Neuronal stem cell (in vitro differentiated cells): ENCODE data around the gene HUNK.
"Not testable (repeated sequence)": the region's sequence is repeated elsewhere in the genome, so short reads cannot be mapped to it uniquely, and the experiment has no call there.

Experiments used
- DNase-seq: peaks from one replicate; pipeline ENCODE4 v3.0.0-alpha.2; 2013; ENCODE audit warnings: low spot score
- H2AFZ ChIP-seq: one replicate; pipeline ENCODE4 v1.6.1; 2013; ENCODE audit warnings: mild to moderate bottlenecking, low read length, inconsistent platforms
- H2AK5ac ChIP-seq: 2 replicates; pipeline ENCODE4 v1.6.1; 2013; ENCODE audit warnings: low read depth, mild to moderate bottlenecking, inconsistent platforms, low read length, moderate library complexity, mixed read lengths
- H2BK120ac ChIP-seq: 2 replicates; pipeline ENCODE4 v1.6.1; 2013; ENCODE audit warnings: low read depth, mild to moderate bottlenecking, inconsistent platforms, low read length, moderate library complexity, mixed read lengths
- H2BK12ac ChIP-seq: one replicate; pipeline ENCODE4 v1.6.1; 2013; ENCODE audit warnings: low read length, inconsistent platforms
- H2BK15ac ChIP-seq: 2 replicates; pipeline ENCODE4 v1.6.1; 2013; ENCODE audit warnings: mild to moderate bottlenecking, low read length, inconsistent platforms, mixed read lengths
- H2BK5ac ChIP-seq: one replicate; pipeline ENCODE4 v1.6.1; 2013; ENCODE audit warnings: inconsistent platforms, mild to moderate bottlenecking, low read length, moderate library complexity
- H3K14ac ChIP-seq: one replicate; pipeline ENCODE4 v1.6.1; 2013; ENCODE audit warnings: low read length, inconsistent platforms
- H3K18ac ChIP-seq: 2 replicates; pipeline ENCODE4 v1.6.1; 2013; ENCODE audit warnings: low read length, inconsistent platforms
- H3K23ac ChIP-seq: 2 replicates; pipeline ENCODE4 v1.6.1; 2013; ENCODE audit warnings: low read depth, mild to moderate bottlenecking, mixed read lengths, low read length, inconsistent platforms; ENCODE audit not compliant: poor library complexity
- H3K27ac ChIP-seq: replicated peaks from 3 replicates; pipeline ENCODE4 v1.5.1; 2013; ENCODE audit warnings: low read length, inconsistent platforms
- H3K27me3 ChIP-seq, 3 experiments: 2 replicates each; pipeline ENCODE4 v1.6.1; 2013; ENCODE audit warnings: low read length in 3 of 3, mild to moderate bottlenecking in 2 of 3, inconsistent platforms in 1 of 3, low read depth in 1 of 3, mixed read lengths in 1 of 3, moderate library complexity in 1 of 3; ENCODE audit not compliant: control insufficient read depth in 3 of 3, insufficient read depth in 3 of 3
- H3K36me3 ChIP-seq, 2 donors: replicated peaks in 1 of 2; 2 replicates each; pipeline ENCODE4 v1.6.1; 2013; ENCODE audit warnings: low read length in 2 of 2; ENCODE audit not compliant: control insufficient read depth in 2 of 2, insufficient read depth in 2 of 2
- H3K4ac ChIP-seq: 2 replicates; pipeline ENCODE4 v1.6.1; 2013; ENCODE audit warnings: inconsistent platforms, mild to moderate bottlenecking, low read length, moderate library complexity
- H3K4me1 ChIP-seq, 2 donors: 1 replicate in 1 of 2; 2 replicates in 1 of 2; pipeline ENCODE4 v1.6.1; 2013; ENCODE audit warnings: low read length in 2 of 2, low read depth in 1 of 2; ENCODE audit not compliant: control insufficient read depth in 2 of 2, insufficient read depth in 1 of 2
- H3K4me2 ChIP-seq: one replicate; pipeline ENCODE4 v1.6.1; 2013; ENCODE audit warnings: mild to moderate bottlenecking, low read length, inconsistent platforms; ENCODE audit not compliant: insufficient read depth, poor library complexity, severe bottlenecking
- H3K4me3 ChIP-seq, 2 donors: 2 replicates each; pipeline ENCODE4 v1.5.1; 2013; ENCODE audit warnings: low read length in 2 of 2, mild to moderate bottlenecking in 2 of 2, inconsistent platforms in 1 of 2, moderate library complexity in 1 of 2
- H3K79me1 ChIP-seq: one replicate; pipeline ENCODE4 v1.6.1; 2013; ENCODE audit warnings: low read depth, mild to moderate bottlenecking, inconsistent platforms, low read length, moderate library complexity
- H3K9ac ChIP-seq: one replicate; pipeline ENCODE4 v1.6.1; 2013; ENCODE audit warnings: mild to moderate bottlenecking, low read depth, low read length, inconsistent platforms; ENCODE audit not compliant: poor library complexity
- H3K9me3 ChIP-seq, 2 donors: replicated peaks in 1 of 2; 2 replicates each; pipeline versions ENCODE3 to v1.6.1; 2013; ENCODE audit warnings: low read length in 2 of 2, mild to moderate bottlenecking in 2 of 2, inconsistent platforms in 1 of 2, low read depth in 1 of 2, mixed read lengths in 1 of 2, moderate library complexity in 1 of 2; ENCODE audit not compliant: control insufficient read depth in 2 of 2, insufficient read depth in 1 of 2
- H4K8ac ChIP-seq: one replicate; pipeline ENCODE4 v1.6.1; 2013; ENCODE audit warnings: low read depth, mild to moderate bottlenecking, inconsistent platforms, low read length, moderate library complexity
- H4K91ac ChIP-seq: one replicate; pipeline ENCODE4 v1.6.1; 2013; ENCODE audit warnings: low read length, low read depth, mild to moderate bottlenecking, inconsistent platforms; ENCODE audit not compliant: poor library complexity
- WGBS, 2 donors: extraction: QIAGEN DNeasy Blood & Tissue Kit; methylation state at CpG; one replicate each; pipeline ENCODE4 v1.1.7; 2013; ENCODE audit warnings: missing lambda C conversion rate in 2 of 2, mixed read lengths in 1 of 2; ENCODE audit not compliant: insufficient read length in 2 of 2, insufficient replicate concordance in 1 of 2; ENCODE audit errors: extremely low coverage in 2 of 2; 5-methylcytosine and 5-hydroxymethylcytosine counted together

HUNK gene

GRCh38 chr21:32036756-32037155, 163.9 kb downstream of the HUNK start:
- no peak overlapping the region for H3K4me3 ChIP-seq

GRCh38 chr21:32038751-32039150, 165.9 kb downstream of the HUNK start:
- not testable (repeated sequence) for DNase-seq, H3K79me1 ChIP-seq
- WGBS, 2 donors, result no CpG with 5 or more reads among the region's 4 CpGs

More at GRCh38 chr21:32036756-32037155, 163.9 kb downstream of the HUNK start:
- no peak overlapping the region for H3K9ac ChIP-seq
- no peak overlapping the region for H3K14ac ChIP-seq
- no peak for DNase-seq
- no peak overlapping the region for H2AK5ac ChIP-seq
- H3K9me3 ChIP-seq, result no peaks in the 10 kb centered on the region
- no peak overlapping the region for H4K91ac ChIP-seq
- no peak overlapping the region for H4K8ac ChIP-seq
- WGBS, 2 donors, result no CpG with 5 or more reads among the region's 2 CpGs
- no peak overlapping the region for H3K4me2 ChIP-seq
- no peaks in the 10 kb centered on the region for H3K4me1 ChIP-seq
- no peak overlapping the region for H2BK12ac ChIP-seq
- no peak overlapping the region for H2BK5ac ChIP-seq
- no peak overlapping the region for H3K27ac ChIP-seq
- no peaks in the 10 kb centered on the region for H3K36me3 ChIP-seq
- no peak overlapping the region for H3K4ac ChIP-seq
- no peak overlapping the region for H3K18ac ChIP-seq
- no peaks in the 10 kb centered on the region for H3K27me3 ChIP-seq
- H2BK15ac ChIP-seq, result no peak overlapping the region
- no peak overlapping the region for H2AFZ ChIP-seq
- no peak overlapping the region for H2BK120ac ChIP-seq
- H3K79me1 ChIP-seq, result no peaks in the 10 kb centered on the region
- no peak overlapping the region for H3K23ac ChIP-seq

GRCh38 chr21:32043458-32043857, 170.6 kb downstream of the HUNK start:
- Histone ChIP-seq H3K27me3 (no peaks in the 10 kb centered on the region), H3K4me1 (peaks cover 0 to 3% of the 10 kb centered on the region in 2 donors), H3K36me3 (no peaks in the 10 kb centered on the region), H2BK120ac (no peak overlapping the region), H2BK12ac (no peak overlapping the region), H2AFZ (no peak overlapping the region), H3K4me3 (peak overlapping the region in 1 of 2 donors; percentile 27), H3K79me1 (no peaks in the 10 kb centered on the region), H3K9ac (no peak overlapping the region), H2AK5ac (no peak overlapping the region), H3K9me3 (peaks cover 0 to 7% of the 10 kb centered on the region in 2 donors), H3K27ac (no peak overlapping the region), H3K4me2 (no peak overlapping the region), H3K4ac (no peak overlapping the region), H4K8ac (no peak overlapping the region), H3K14ac (peak overlapping the region; percentile 5), H3K23ac (no peak overlapping the region), H2BK15ac (no peak overlapping the region), H4K91ac (no peak overlapping the region), H3K18ac (no peak overlapping the region), H2BK5ac (no peak overlapping the region)
- WGBS, 2 donors, result no CpG with 5 or more reads among the region's 10 CpGs
- DNase-seq, result no peak

More at GRCh38 chr21:32038751-32039150, 165.9 kb downstream of the HUNK start:
- H3K4ac ChIP-seq, H3K4me1 ChIP-seq, H2AK5ac ChIP-seq, H3K23ac ChIP-seq, H3K9me3 ChIP-seq, H2BK12ac ChIP-seq, H3K36me3 ChIP-seq, H3K18ac ChIP-seq, H3K27ac ChIP-seq, H4K91ac ChIP-seq, H2BK5ac ChIP-seq, H2BK120ac ChIP-seq, H3K4me2 ChIP-seq, H3K14ac ChIP-seq, H3K9ac ChIP-seq, H3K27me3 ChIP-seq, H2BK15ac ChIP-seq, H2AFZ ChIP-seq, H3K4me3 ChIP-seq, H4K8ac ChIP-seq: not testable (repeated sequence)

DNA sequence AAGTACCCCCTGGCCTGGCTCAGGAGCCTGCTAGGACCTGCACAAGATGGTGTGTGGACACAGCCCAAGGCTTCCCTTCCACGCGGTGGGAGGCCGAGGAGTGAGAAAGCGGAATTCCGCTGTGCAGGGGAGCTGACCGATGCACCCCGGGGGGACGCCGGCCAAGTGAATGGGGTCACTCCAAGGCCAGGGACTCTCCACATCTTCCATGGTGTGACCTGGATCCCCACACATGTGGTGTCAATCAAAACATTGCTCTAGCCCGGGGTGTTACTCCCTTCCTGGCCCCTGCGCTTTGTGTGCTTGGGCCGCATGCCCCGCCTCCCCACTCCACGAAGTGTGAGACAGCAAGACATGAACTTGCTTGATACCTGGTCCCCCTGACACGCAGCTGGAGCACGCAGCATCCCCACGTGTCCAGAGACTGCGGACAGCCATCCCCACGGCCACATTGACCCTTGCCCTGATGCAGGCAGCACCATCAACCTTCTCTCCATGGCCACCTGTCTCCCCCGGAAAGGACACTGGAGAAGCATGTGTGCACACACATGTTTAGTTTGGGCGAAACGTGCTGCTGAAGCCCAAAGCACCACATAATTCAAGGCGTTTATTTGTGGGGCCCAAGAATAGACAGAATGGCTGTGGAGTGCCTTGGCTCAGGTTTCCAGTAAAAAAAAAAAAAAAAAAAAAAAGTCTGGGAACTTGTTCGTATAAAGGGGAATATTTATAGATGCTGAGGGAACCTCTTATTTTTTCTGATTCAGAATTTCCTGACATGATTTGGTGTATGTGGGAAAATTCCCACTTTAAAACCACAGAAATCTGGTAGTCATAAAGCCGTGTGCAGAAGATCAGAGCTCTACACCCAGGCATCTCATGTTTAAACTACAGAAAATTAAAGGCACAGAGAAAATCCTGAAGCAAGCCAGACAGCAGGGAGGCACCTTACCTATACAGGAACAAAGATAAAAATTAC, 171.7 kb downstream of the HUNK start:
- Histone ChIP-seq H2BK12ac (peak overlapping the region; percentile 12), H3K18ac (peak overlapping the region; percentile 11), H3K4me1 (peaks cover 3 to 7% of the 10 kb centered on the region in 2 donors), H3K4me3 (no peak overlapping the region), H3K9ac (no peak overlapping the region), H4K91ac (no peak overlapping the region), H3K27me3 (no peaks in the 10 kb centered on the region), H3K27ac (no peak overlapping the region), H2BK15ac (no peak overlapping the region), H2AFZ (no peak overlapping the region), H3K4me2 (no peak overlapping the region), H2AK5ac (no peak overlapping the region), H3K4ac (no peak overlapping the region), H3K14ac (no peak overlapping the region), H4K8ac (no peak overlapping the region), H3K23ac (peak overlapping the region; percentile 15), H2BK120ac (no peak overlapping the region), H3K79me1 (no peaks in the 10 kb centered on the region), H2BK5ac (no peak overlapping the region), H3K9me3 (peaks cover 0 to 7% of the 10 kb centered on the region in 2 donors), H3K36me3 (no peaks in the 10 kb centered on the region)
- no peak for DNase-seq
- no CpG with 5 or more reads among the region's 25 CpGs for WGBS, 2 donors
